Smooth muscle cell (in vitro differentiated cells): ENCODE measurements around the gene HERC3. TPM values are rescaled to one million over a fixed set of nuclear protein-coding genes. Genes with fewer than 3 reads are reported as not detected.

Experiments used
- DNase-seq: peaks from one replicate; lab custom pipeline; 2025; ENCODE audit not compliant: unreplicated experiment; lab: John Stamatoyannopoulos, UW
- H2AFZ ChIP-seq: fragments of 200-600 bp; sonication (generic); 2 replicates; pipeline ENCODE4 v1.6.0; 2016; ENCODE audit warnings: antibody characterized with exemption, low read depth, mild to moderate bottlenecking
- H3F3A ChIP-seq: fragments of 200-600 bp; sonication (generic); 2 replicates; pipeline ENCODE4 v1.6.0; 2017; ENCODE audit warnings: antibody characterized with exemption, low read depth
- H3K27ac ChIP-seq: fragments of 200-600 bp; sonication (generic); 2 replicates; pipeline ENCODE4 v1.5.1; 2016; ENCODE audit warnings: low read depth, mild to moderate bottlenecking
- H3K27me3 ChIP-seq: fragments of 200-600 bp; sonication (generic); 2 replicates; pipeline ENCODE4 v1.6.1; 2016; ENCODE audit warnings: low read depth, mild to moderate bottlenecking
- H3K36me3 ChIP-seq: fragments of 200-600 bp; sonication (generic); 2 replicates; pipeline ENCODE4 v1.5.1; 2016; ENCODE audit warnings: low read depth
- H3K4me1 ChIP-seq: fragments of 200-600 bp; sonication (generic); 2 replicates; pipeline ENCODE4 v1.5.1; 2016; ENCODE audit warnings: low read depth
- H3K4me2 ChIP-seq: fragments of 200-600 bp; sonication (generic); 2 replicates; pipeline ENCODE4 v1.6.0; 2016; ENCODE audit warnings: mild to moderate bottlenecking
- H3K4me3 ChIP-seq: fragments of 200-600 bp; sonication (generic); 2 replicates; pipeline ENCODE4 v1.5.1; 2016; ENCODE audit warnings: mild to moderate bottlenecking
- H3K79me2 ChIP-seq: fragments of 200-600 bp; sonication (generic); 2 replicates; pipeline ENCODE4 v1.6.0; 2016; ENCODE audit warnings: low read depth, mild to moderate bottlenecking
- H3K9ac ChIP-seq: fragments of 200-600 bp; sonication (generic); 2 replicates; pipeline ENCODE4 v1.6.0; 2016; ENCODE audit warnings: low read depth
- H3K9me3 ChIP-seq: fragments of 200-600 bp; sonication (generic); replicated peaks from 2 replicates; pipeline ENCODE4 v1.5.1; 2016; ENCODE audit warnings: low read depth
- H4K20me1 ChIP-seq: fragments of 200-600 bp; sonication (generic); 2 replicates; pipeline ENCODE4 v1.6.0; 2016; ENCODE audit warnings: low read depth
- WGBS: methylation state at CpG from one replicate; pipeline ENCODE4 v1.1.7; 2016; ENCODE audit warnings: low lambda C conversion rate; 5-methylcytosine and 5-hydroxymethylcytosine counted together
- polyA plus RNA-seq: library from polyadenylated mRNA; unstranded; fragments of >200 nt; fragmentation: Nextera tagmentation; extraction: Ambion mirVana; gene quantifications from 2 replicates; pipeline ENCODE4 v1.2.1, GENCODE V29; 2016
- total RNA-seq: library from RNA; depleted of rRNA; stranded (reverse); fragments of >200 nt; gene quantifications from 2 replicates; pipeline ENCODE4 v1.2.3, GENCODE V29; 2014
- TF ChIP-seq, protein P1 (sequence below): fragments of 200-600 bp; sonication (generic); IDR thresholded peaks from 2 replicates; pipeline ENCODE4 v1.5.1; 2017; ENCODE audit warnings: borderline replicate concordance, mild to moderate bottlenecking, antibody characterized with exemption; ENCODE audit not compliant: insufficient read depth, poor library complexity, severe bottlenecking

Gene HERC3
- total and polyA plus RNA-seq, 2 experiments from 2014 or later, result 14.5 to 20.2 TPM

DNA sequence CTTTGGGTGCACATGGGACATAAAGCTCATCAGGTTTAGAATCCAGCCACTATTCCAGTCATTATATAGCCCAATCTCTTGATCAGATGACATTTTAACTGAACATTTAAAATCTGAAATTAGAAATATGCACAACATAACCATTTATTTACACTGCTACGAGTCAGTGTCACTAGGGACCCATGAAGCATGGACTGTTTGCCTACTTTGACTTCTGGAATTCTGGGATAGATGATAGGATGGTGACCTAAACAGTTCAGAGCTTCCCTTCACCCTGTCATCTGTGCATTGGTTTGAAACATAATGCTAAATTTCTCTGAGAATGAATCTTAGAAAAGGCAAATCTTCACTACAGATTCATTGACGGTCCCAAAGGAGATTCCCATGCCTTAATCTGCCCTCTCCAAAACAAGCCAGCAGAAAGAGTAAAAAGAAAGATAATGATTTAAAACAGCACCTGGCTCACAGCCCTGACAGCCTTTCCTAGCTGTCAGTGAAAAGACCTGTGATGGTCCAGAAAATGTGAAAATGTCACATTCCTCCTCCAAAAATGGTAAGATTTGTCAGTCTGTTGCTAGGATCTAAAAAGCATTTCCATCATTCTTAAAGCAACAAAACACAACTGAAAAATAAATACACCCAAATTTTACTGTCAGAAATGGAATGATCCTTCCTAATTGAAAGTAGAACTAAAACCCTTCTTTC is 18.9 kb upstream of the HERC3 start:
- 79% methylated on average over 2 of the region's 2 CpGs for WGBS
- Histone ChIP-seq H3K79me2 (no peaks in the 10 kb centered on the region), H3K9me3 (no peaks in the 10 kb centered on the region), H4K20me1 (no peaks in the 10 kb centered on the region), H3K27ac (no peak overlapping the region), H3K27me3 (no peaks in the 10 kb centered on the region), H2AFZ (no peak overlapping the region), H3K4me1 (no peaks in the 10 kb centered on the region), H3F3A (no peaks in the 10 kb centered on the region), H3K4me3 (no peak overlapping the region), H3K9ac (no peak overlapping the region), H3K36me3 (no peaks in the 10 kb centered on the region), H3K4me2 (no peak overlapping the region)
- DNase-seq, result no peak
- TF ChIP-seq, protein P1, sequence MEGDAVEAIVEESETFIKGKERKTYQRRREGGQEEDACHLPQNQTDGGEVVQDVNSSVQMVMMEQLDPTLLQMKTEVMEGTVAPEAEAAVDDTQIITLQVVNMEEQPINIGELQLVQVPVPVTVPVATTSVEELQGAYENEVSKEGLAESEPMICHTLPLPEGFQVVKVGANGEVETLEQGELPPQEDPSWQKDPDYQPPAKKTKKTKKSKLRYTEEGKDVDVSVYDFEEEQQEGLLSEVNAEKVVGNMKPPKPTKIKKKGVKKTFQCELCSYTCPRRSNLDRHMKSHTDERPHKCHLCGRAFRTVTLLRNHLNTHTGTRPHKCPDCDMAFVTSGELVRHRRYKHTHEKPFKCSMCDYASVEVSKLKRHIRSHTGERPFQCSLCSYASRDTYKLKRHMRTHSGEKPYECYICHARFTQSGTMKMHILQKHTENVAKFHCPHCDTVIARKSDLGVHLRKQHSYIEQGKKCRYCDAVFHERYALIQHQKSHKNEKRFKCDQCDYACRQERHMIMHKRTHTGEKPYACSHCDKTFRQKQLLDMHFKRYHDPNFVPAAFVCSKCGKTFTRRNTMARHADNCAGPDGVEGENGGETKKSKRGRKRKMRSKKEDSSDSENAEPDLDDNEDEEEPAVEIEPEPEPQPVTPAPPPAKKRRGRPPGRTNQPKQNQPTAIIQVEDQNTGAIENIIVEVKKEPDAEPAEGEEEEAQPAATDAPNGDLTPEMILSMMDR, result no peak

DNA sequence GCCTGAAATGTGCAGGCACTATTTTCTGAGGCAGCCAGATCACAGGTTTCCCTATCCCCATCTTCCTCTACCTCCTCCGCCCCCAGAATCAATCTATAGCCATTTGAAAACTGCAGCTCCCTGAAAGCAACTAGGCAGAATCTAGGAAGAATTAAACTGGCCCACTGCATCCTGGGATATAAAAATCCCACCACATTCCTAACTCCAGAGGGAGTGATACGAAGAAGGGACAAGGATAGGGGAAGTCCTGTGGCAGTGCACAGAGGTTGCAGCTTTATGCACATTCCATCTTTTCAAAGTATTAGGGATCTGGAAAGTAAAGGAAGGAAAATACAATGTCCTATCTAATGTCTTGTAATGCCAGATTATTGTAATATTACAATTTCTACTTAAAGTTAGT is 18.3 kb upstream of the HERC3 start:
- no peaks in the 10 kb centered on the region for H3K27me3 ChIP-seq
- no peaks in the 10 kb centered on the region for H3K4me1 ChIP-seq
- H3K9ac ChIP-seq, result no peak overlapping the region
- WGBS, result 74% methylated on average over 2 of the region's 2 CpGs
- no peaks in the 10 kb centered on the region for H3K79me2 ChIP-seq
- no peak overlapping the region for H2AFZ ChIP-seq
- DNase-seq, result no peak
- no peak overlapping the region for H3K27ac ChIP-seq
- no peak overlapping the region for H3K4me2 ChIP-seq
- no peaks in the 10 kb centered on the region for H3F3A ChIP-seq
- H3K36me3 ChIP-seq, result no peaks in the 10 kb centered on the region
- TF ChIP-seq, protein P1, result peak; percentile 36
- no peak overlapping the region for H3K4me3 ChIP-seq
- no peaks in the 10 kb centered on the region for H4K20me1 ChIP-seq
- H3K9me3 ChIP-seq, result no peaks in the 10 kb centered on the region

DNA sequence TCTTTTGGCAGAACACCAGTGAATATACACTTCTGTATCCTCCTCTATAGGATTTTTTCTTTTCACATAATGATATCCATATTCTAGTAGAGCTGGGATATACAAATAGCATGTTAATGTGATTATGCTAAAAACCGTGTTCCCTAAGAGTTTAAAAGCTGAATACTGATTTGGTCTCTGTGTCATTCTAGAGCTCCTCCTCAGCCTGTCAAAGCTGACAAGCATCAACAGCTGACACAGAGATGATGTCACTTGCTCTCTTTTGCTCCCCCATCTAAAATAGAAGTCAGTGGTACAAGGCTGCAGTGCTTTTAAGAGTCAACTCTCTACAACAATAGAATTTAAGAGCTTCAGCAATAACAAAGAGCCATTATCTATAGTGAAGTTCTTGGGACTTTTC is 17.1 kb upstream of the HERC3 start:
- Histone ChIP-seq H3F3A (no peaks in the 10 kb centered on the region), H2AFZ (no peak overlapping the region), H3K4me3 (no peak overlapping the region), H3K9me3 (no peaks in the 10 kb centered on the region), H3K4me2 (no peak overlapping the region), H3K9ac (no peak overlapping the region), H3K4me1 (no peaks in the 10 kb centered on the region), H3K27me3 (no peaks in the 10 kb centered on the region), H3K79me2 (no peaks in the 10 kb centered on the region), H3K36me3 (no peaks in the 10 kb centered on the region), H3K27ac (no peak overlapping the region), H4K20me1 (no peaks in the 10 kb centered on the region)
- DNase-seq, result no peak
- TF ChIP-seq, protein P1, result no peak
- whole genome bisulfite sequencing, result 95% methylated on average over 1 of the region's 1 CpG

DNA sequence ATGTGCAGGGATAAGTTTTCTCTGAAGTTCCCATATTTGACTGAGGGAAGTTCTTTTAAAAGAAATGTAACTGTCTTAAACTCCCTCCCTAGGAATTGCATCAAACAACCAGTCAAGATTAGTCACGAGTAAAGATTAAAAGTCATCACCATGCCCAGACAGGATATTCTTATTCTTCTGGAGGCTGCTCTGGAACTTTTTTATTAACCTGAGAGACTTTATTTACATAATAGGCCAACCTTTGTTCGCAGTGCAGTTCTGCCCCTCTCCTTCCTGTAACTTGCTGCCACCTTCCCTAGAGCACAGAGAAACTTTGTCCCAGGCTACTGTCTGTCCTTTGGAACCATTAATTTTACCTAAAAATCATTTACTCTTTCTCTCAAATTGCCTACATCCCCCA is 9.8 kb upstream of the HERC3 start:
- 69% methylated on average over 2 of the region's 2 CpGs for WGBS
- DNase-seq, result no peak
- H4K20me1 ChIP-seq, result no peaks in the 10 kb centered on the region

More for the DNA sequence above, 9.8 kb upstream of the HERC3 start:
- Histone ChIP-seq H3K27ac (no peak overlapping the region), H3K4me1 (no peaks in the 10 kb centered on the region), H3K36me3 (no peaks in the 10 kb centered on the region), H3K27me3 (no peaks in the 10 kb centered on the region), H3F3A (no peaks in the 10 kb centered on the region), H3K79me2 (no peaks in the 10 kb centered on the region), H2AFZ (no peak overlapping the region), H3K9ac (no peak overlapping the region), H3K4me3 (no peak overlapping the region), H3K9me3 (no peaks in the 10 kb centered on the region), H3K4me2 (no peak overlapping the region)
- TF ChIP-seq, protein P1, result no peak
